ENCODE measurements around the gene GGT6.

The GGT6 gene

GRCh38 chr17:4557626-4558346 lies 2.6 kb downstream of the GGT6 start:
- TF ChIP-seq CTCF (conservative IDR thresholded peaks at IDR 0.05; ENCODE audit: low read depth, low read length) = no peak
- no peak overlapping the region for H3K4me3 ChIP-seq (ENCODE audit: low read depth, low read length)
- no peak for DNase-seq (ENCODE audit: low read depth)

GRCh38 chr17:4556996-4557395 lies 3.4 kb downstream of the GGT6 start:
- no peak overlapping the region for H3K4me3 ChIP-seq (ENCODE audit: low read depth, low read length)
- DNase-seq (ENCODE audit: low read depth) = no peak
- TF ChIP-seq CTCF (conservative IDR thresholded peaks at IDR 0.05; ENCODE audit: low read depth, low read length) = no peak

- H3K4me3 ChIP-seq (ENCODE audit: low read depth, low read length) = peak overlapping the region; percentile 95
- DNase-seq (ENCODE audit: low read depth) = no peak
- no peak for TF ChIP-seq CTCF (conservative IDR thresholded peaks at IDR 0.05; ENCODE audit: low read depth, low read length)
Measured at GRCh38 chr17:4555873-4556759, 4.3 kb downstream of the GGT6 start.

- DNase-seq (ENCODE audit: low read depth) = peak; percentile 96
- H3K4me3 ChIP-seq (ENCODE audit: low read depth, low read length) = peak within 1 kb of the TSS; percentile 95
- peak; percentile 39 for TF ChIP-seq CTCF (conservative IDR thresholded peaks at IDR 0.05; ENCODE audit: low read depth, low read length)
Measured at GRCh38 chr17:4554997-4555799, 5.2 kb downstream of the GGT6 start, which contains the start of gene MYBBP1A. MYBBP1A (minus strand) TSS chr17:4555384; CDS start chr17:4555324, 60 bp downstream.

GRCh38 chr17:4554441-4554996 lies 5.9 kb downstream of the GGT6 start:
- no peak for DNase-seq (ENCODE audit: low read depth)
- TF ChIP-seq CTCF (conservative IDR thresholded peaks at IDR 0.05; ENCODE audit: low read depth, low read length) = no peak
- peak overlapping the region; percentile 95 for H3K4me3 ChIP-seq (ENCODE audit: low read depth, low read length)

- TF ChIP-seq CTCF (conservative IDR thresholded peaks at IDR 0.05; ENCODE audit: low read depth, low read length) = no peak
- no peak for DNase-seq (ENCODE audit: low read depth)
- peak overlapping the region; percentile 95 for H3K4me3 ChIP-seq (ENCODE audit: low read depth, low read length)
Measured at GRCh38 chr17:4553669-4554068, 6.7 kb downstream of the GGT6 start.
